GM19043 (cell line): ENCODE data around the gene SLC44A1.

Experiments used
- ATAC-seq: cut with Tn5 transposase; IDR thresholded peaks from one replicate; pipeline ENCODE4 v1.9.1; 2021; ENCODE audit warnings: low read depth; ENCODE audit not compliant: unreplicated experiment

Gene SLC44A1

GRCh38 chr9:105376893-105377292 lies 132.4 kb downstream of the SLC44A1 start:
- no peak for ATAC-seq

DNA sequence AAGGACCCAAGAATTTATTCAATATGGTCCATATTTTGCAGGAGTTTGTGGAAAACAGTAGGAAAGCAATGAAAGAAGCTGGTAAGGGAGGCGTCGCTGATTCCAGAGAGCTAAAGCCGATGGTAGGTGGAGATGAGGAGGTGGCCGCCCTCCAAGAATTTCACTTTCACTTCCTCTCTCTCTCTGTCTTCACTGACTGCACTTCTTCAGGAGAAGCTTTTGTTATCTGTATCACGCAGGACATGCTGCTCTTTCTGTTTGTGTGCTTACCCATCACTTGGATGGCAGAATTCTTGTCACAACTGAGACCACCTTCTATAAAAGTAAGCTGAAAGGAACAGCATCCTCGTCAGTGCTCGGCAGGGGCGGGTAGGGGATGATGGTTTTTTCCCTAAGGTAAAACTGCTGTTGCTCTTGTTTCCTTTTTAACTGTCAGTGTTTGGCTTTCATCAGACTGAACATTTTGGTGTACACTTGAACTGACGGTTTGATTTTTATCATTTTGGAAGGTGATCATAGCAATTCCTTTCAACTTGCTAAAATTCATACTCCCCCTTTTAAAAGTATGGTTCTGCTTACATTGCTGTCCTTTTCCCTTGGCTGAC lies 141.0 kb downstream of the SLC44A1 start:
- peak; percentile 99 for ATAC-seq

- no peak for ATAC-seq
Observed at GRCh38 chr9:105389796-105390195, 145.3 kb downstream of the SLC44A1 start.

DNA sequence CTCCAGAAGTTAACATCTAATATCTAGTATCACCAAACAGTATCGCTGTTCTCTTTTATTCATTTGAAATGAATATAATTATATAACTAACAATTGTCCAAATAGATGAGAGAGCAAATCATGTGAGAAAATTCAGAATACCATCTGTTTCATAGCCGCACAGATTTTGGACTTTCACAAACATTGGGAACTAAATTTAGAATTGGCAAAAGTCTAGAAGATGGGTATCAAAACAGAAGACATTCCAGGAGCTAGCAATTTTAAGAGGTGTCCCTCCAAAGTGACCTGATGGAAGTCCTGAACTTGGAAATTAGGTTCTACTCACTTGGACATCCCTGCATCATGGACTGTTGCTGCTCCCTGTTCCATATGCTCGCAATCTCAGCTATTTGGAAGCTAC lies 146.4 kb downstream of the SLC44A1 start:
- ATAC-seq, result no peak

- no peak for ATAC-seq
Observed at GRCh38 chr9:105391288-105391687, 146.8 kb downstream of the SLC44A1 start.

DNA sequence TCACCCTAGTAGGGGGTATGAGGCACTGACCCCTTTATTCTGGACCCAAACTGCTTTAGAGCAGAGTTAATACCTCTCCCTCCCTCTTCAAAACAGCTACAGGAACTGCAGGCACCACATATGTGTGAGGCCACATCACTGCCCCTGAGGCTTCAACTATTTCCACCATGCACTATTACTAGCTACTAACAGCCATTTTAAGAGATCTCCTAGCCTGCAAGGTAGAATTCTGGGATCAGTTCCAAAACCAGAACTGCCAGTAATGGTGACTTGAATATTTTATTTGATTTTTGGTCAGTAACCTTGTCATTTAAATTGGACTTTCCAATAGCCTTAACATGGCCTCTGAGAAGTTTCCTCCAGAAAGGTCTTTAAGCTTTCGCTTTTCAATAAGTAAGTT lies 148.1 kb downstream of the SLC44A1 start:
- no peak for ATAC-seq

DNA sequence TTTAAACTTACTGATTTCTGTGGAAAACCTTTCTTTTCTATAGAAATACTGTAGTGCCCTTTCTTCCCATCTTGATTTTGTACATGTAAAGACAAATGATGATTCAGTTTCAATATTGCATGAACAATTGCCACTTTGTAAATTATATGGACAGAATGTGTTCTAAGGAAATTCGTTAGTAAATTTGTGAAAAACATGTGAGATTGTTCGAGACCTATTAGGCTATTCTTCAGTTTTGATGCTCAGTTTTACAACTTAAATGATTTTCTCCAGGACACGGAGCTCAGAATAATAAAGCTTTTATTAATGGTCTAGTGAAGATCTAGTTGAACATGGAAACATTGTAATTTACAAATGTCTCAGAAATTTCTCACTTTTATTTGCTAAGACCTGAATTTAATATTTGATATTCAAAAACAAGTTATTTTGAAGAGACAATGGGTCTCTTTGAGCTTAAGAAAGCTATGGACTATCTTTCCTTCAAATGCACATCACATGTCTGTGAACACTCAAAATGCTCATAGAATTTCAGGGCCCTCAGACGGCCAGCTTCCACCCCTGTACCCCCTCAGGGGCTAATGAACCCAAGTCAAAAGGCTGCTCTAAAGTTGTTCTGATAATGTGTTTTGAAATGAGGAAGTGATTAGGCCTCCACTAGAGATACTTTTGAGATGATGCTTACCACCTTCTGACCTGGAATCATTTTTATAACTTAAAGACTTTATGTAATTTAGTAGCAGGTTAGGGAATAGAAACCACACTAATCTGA lies 149.3 kb downstream of the SLC44A1 start:
- no peak for ATAC-seq

- no peak for ATAC-seq
Observed at GRCh38 chr9:105396441-105396840, 152.0 kb downstream of the SLC44A1 start.

DNA sequence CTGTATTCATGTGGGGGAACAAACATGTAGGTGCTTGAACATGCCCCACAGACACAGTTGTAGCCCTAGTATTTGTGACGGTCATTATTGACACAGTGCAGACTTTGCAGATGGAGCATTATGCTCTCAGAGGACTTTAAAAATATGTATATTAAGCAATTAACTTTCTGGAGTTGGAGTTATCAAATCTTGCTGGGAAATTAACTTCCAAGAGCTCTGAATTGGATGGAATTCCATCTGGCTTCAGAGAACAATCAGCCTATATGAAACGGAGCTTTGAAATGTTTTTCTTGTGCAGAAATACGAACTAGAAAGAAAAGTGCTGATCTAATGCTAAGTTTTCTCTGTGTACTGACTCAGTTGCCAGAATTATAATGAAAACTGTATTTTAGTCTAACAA lies 152.4 kb downstream of the SLC44A1 start:
- no peak for ATAC-seq

GRCh38 chr9:105399117-105399516 lies 154.7 kb downstream of the SLC44A1 start:
- no peak for ATAC-seq

GRCh38 chr9:105401651-105402050 lies 157.2 kb downstream of the SLC44A1 start:
- no peak for ATAC-seq

- no peak for ATAC-seq
Observed at GRCh38 chr9:105403552-105404248, 159.2 kb downstream of the SLC44A1 start.

DNA sequence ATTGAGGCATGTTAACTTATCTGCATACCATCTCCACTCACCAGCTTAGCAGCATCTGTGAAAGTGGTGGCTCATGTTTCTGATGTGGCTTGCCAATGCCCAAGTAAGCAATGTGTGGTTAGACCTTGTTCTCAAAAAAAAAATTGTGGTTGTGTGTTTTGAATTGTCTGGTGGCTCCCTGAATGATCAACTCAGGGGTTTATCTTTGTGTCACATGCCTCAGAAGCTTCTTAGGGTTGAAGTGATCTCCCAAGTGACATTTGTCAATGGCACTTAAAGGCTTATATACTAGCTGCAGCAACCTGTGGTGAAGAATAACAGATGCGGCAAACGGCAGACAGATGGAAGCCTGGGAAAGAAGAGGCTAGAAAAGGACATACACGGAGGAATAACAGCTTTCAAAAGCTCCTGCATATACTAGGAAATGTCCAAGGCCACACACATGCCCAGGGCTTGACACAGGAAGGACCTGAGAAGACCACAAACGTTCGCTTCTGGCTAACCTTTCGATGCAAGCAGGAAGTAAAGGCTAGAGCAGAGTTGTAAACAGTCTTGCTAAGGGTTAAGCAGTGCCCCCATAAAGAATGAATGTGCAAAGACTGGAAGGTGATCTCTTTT lies 161.2 kb downstream of the SLC44A1 start:
- peak; percentile 89 for ATAC-seq

- no peak for ATAC-seq
Observed at GRCh38 chr9:105406369-105406768, 161.9 kb downstream of the SLC44A1 start.

- ATAC-seq, result no peak
Observed at GRCh38 chr9:105413525-105413924, 169.1 kb downstream of the SLC44A1 start.

DNA sequence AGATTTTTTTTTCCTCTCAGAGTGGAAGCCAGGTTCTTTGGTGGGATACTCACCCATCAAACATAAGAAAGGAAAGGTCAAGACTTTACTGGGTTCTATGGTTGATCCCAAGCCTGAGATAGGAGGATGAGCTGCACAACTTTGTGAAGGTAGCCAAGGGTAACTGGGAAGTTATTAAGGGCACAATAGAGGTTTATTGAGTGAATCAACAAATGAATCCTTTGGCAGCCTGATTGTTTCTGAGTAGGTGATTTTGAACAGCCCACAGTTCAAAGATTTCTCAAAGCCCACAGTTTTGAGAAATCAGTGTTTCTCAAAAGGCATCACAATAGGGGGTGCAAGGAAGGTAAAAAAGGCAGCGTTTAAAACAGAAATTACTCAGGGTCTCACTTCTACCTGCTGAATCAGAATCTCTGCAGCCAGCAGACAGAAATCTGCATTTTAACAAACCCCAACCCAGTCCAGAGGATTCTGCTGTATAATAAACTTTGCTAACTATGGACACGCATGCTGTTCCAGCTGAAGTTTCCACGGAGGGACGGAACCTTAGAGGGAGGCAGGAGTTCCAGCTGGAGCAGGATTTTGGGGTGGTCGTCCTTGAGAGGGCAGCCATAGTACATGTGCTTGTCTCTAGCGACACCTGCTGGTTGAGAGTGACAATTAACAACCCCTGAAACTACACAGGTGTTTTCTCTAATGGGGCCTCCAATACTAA lies 170.7 kb downstream of the SLC44A1 start:
- peak; percentile 52 for ATAC-seq

DNA sequence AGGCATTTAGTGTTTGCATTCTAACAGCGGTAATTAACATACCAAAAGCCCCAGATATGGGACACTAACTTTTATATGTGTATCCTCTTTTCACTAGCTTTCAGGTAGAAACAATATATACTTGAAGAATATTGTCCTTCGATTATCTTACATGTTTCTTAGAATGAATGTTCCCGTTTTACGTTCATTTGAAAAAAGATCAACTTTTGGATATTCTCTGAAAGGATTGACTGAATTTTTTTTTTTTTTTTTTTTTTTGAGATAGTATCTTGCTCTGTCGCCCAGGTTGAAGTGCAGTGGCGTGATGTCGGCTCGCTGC lies 171.2 kb downstream of the SLC44A1 start:
- no peak for ATAC-seq

GRCh38 chr9:105416840-105417239 lies 172.4 kb downstream of the SLC44A1 start:
- no peak for ATAC-seq

DNA sequence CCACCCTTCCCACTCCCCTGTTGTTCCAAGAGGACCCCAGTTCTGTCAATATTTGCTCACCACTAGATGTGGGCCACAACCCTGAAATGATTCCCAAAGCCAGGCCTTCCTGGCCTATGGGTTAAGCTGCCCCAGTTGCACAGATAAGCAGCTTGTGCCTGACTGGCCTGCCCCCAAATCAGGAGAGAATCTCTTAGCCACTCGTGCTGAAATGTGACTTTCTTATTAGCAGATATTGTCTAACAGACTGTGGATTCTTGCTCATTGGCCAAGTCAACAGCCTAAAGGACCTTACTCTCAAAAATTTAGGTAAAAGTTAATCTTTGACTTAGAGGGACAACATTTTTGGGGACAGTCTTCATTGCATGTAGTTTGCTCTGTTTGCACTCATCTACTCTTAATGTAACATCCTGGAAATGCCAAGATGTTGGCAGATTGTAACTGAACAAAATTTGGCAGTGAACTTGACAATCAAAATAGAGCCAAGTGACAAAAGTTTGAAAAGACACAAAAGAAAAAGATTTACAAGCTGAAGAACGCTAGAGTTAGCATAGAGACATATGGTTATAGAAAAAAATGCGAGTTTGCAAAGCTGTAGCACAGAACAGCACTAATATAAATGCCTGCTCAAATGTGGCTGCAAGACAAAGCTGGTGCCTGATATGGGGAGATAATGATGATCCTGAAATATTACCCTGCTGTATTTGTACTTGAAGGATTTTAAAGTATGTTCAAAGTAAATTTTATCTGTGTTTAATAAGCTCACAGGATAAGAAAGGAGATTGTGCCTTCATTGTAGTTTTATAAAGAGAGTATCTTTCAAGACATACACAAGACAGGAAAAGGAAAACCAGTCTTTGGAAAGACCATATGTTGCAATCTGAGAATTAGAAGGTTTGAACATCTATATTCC lies 174.4 kb downstream of the SLC44A1 start:
- no peak for ATAC-seq
